SK-N-DZ (cell line): ENCODE data around the gene GRAMD1A.

Source experiments
- DNase-seq: peaks from one replicate; pipeline ENCODE4 v3.0.0-alpha.2; 2015; ENCODE audit warnings: low spot score

The GRAMD1A gene

DNA sequence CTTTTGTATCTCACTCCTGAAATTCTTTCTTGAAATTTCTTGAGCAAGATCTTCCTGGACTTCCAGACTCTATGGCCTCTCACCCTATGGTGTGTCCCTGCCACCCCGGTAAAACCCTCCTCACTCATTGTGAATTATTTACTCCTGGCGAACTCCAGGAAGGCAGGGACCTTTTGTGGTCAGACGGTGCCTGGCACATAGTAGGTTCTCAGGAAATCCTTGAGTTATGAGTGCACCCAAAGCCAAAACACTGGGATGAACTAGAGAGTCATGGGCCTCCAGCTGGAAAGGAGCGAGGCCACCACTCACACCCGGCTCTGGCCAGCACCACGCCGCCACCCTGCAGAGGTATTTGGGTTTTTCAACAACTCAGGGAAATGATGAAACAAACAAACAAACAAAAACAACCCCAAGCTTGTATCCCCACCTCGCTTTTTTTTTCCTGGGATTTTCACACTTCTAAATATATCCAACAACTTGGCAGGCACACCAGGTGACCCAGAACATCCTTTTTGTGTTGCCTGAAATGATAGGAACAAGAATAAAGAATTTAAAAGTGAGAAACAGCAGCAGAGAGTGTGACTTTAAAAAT lies 52.6 kb downstream of the GRAMD1A start:
- DNase-seq = no peak

DNA sequence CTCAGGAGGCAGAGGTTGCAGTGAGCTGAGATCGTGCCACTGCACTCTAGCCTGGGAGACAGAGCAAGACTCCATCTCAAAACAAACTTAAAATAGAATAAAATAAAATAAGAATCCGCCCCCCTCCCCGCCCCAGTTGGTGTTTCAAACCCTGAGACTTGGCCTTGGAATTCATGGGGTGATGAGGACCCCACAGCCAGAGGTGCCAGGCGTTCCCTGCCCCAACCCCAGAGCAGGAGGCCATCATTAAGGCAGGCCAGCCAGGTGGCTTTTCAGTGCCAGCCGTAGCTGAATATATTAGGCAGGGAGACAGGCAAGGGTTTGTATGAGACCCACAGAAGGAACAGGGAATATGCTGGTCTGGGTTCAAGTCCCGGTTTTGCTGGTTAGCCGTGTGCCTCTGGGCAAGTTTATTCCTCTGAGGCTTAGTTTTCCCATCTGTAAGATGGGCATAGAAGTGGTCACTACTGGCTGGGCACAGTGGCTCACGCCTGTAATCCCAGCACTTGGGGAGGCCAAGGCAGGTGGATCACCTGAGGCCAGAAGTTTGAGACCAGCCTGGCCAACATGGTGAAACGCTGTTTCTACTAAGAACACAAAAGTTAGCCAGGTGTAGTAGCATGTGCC lies 53.7 kb downstream of the GRAMD1A start:
- DNase-seq = no peak

DNA sequence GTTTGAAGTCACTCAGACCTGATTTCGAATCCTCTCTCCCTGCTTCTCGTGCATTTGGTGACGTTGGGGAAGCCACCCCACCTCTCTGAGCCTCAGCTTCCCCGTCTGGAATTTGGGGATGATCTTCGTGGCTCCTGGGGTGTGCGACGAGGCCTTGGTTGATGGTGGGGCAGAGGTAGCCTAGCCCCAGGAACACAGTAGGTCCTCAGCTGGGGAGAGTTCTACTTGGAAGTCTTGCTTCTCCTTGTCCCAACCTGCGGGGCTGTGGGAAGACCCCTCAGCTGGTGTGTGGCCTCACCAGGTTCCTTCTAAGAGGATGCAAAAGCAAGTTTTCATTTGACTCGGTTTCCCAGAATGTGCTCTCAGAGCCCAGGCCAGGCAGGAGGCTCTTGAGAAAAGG lies 54.5 kb downstream of the GRAMD1A start:
- no peak for DNase-seq

GRCh38 chr19:35055715-35056179 lies 55.6 kb downstream of the GRAMD1A start:
- no peak for DNase-seq

GRCh38 chr19:35056513-35057063 lies 56.5 kb downstream of the GRAMD1A start:
- no peak for DNase-seq

DNA sequence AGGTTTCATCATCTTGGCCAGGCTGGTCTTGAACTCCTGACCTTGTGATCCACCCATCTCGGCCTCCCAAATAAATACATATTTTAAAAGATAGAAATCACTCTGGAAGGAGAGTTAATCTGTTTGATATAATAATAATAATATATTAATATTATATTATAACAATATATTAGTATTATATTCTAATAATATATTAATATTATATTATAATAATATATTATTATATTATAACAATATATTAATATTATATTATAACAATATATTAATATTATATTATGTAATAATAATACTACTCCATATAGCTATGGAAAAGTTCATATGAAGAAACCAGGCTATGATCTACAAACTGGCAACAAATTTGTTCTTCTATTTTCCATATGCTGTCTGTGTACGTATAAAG lies 58.2 kb downstream of the GRAMD1A start:
- no peak for DNase-seq

DNA sequence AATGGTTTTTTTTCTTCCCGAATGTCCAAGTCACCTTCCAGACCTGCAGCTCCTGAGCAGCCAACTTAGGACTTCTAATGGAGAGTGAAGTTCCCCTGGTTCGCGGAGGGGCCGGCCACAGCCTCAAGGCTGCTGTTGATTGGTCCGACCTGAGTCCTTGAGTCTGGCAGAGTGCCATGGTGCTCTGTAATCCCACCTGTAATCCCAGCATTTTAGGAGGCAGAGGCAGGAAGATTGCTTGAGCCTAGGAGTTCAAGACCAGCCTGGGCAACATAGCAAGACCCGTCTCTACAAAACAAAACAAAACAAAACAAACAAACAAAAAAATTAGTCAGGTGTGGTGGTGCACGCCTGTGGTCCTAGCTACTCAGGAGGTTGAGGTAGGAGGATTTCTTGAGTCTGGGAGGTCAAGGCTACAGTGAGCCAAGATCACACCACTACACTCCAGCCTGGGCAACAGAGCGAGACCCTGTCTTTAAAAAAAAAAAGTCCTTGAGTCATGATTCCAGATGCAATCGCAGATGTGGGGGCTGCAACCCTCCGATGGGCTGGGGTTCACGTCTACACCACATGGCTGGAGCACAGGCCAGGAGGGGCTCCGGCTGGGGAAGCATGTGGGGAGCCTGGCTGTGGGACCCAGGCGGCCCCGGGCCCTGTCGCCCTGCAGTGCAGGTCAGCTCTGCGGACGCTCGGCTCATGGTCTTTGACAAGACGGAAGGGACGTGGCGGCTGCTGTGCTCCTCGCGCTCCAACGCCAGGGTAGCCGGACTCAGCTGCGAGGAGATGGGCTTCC lies 59.1 kb downstream of the GRAMD1A start:
- no peak for DNase-seq

DNA sequence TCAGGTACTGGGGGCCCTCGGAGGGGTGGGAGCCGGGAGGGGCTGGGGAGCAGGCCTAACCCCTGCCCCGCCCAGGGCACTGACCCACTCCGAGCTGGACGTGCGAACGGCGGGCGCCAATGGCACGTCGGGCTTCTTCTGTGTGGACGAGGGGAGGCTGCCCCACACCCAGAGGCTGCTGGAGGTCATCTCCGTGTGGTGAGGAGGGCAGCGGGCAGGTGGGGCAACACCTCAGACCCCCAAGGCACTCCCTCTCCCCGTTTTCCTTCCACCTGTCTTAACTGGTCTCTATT lies 59.6 kb downstream of the GRAMD1A start:
- no peak for DNase-seq

- DNase-seq = no peak
Observed at GRCh38 chr19:35060160-35060855, 60.2 kb downstream of the GRAMD1A start.

- DNase-seq = no peak
Observed at GRCh38 chr19:35061583-35062373, 61.7 kb downstream of the GRAMD1A start.

DNA sequence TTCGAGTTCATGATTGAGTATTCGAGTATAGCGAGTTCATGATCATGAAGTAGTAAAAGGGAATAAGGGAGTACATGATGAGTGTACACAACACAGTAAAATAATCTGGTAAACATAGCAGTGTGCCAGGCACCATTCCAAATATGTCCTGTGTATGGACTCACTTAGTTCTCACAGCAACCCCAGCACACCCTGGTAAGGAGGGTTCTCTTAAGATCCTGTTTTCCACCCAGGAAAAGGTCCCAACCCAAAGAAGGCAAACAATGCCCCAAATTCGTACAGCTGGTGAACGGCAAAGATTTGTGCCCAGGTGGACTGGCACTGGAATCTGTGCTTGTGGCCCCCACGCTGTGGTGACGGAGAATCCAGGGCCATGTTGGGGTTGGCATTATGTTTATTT lies 62.8 kb downstream of the GRAMD1A start:
- DNase-seq = no peak

DNA sequence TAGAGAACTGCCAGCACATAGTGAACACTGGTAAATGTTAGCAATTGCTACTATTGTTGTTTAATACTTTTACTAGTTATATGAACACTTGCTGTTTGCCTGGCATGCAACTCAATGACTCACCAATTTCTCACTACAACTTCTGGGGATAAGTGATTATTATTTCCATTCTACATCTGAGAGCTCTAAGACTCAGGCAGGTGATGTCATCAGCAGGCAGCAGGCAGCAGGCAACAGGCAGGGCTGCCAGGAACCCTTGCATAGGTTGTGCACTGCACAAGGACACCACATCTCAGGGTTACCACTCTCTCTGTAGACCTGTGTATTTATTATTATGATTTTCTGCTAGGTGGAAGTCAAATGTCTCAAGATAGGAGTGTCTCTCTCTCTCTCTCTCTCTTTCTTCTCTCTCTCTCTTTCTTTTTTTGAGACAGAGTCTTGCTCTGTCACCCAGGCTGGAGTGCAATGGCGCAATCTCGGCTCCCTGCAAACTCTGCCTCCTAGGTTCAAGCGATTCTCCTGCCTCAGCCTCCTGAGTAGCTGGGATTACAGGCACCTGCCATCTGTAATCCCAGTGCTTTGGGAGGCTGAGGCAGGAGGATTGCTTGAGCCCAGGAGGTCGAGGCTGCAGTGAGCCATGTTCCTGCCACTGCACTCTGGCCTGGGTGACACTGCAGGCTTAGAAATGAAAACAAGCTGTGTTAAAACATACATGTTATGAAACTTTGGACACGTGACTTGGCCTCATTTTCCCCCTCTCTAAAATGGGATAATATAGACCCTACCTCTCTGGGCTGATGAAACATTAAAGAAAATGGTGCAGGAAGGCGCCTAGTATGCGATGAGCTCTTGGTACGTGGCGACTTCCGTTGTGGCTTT lies 64.1 kb downstream of the GRAMD1A start:
- DNase-seq = no peak

DNA sequence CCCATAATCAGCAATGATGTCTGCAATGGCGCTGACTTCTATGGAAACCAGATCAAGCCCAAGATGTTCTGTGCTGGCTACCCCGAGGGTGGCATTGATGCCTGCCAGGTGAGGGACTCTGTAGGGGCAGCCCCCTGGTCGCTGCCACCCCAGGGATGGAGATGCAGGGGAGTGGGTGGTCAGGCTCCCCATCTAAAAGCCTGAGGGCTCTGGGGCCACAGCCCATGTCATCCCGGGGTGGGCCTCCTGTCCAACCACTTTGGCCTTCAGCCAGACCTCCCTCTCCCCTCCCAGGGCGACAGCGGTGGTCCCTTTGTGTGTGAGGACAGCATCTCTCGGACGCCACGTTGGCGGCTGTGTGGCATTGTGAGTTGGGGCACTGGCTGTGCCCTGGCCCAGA lies 65.5 kb downstream of the GRAMD1A start:
- no peak for DNase-seq

DNA sequence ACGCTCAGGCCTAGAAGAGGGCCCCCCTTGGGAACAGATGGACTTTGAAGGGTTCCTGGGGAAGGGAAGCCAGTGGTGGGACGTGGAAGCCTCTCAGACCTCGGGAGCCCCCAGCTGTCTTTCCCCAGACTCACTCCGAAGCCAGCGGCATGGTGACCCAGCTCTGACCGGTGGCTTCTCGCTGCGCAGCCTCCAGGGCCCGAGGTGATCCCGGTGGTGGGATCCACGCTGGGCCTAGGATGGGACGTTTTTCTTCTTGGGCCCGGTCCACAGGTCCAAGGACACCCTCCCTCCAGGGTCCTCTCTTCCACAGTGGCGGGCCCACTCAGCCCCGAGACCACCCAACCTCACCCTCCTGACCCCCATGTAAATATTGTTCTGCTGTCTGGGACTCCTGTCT lies 66.0 kb downstream of the GRAMD1A start:
- no peak for DNase-seq

DNA sequence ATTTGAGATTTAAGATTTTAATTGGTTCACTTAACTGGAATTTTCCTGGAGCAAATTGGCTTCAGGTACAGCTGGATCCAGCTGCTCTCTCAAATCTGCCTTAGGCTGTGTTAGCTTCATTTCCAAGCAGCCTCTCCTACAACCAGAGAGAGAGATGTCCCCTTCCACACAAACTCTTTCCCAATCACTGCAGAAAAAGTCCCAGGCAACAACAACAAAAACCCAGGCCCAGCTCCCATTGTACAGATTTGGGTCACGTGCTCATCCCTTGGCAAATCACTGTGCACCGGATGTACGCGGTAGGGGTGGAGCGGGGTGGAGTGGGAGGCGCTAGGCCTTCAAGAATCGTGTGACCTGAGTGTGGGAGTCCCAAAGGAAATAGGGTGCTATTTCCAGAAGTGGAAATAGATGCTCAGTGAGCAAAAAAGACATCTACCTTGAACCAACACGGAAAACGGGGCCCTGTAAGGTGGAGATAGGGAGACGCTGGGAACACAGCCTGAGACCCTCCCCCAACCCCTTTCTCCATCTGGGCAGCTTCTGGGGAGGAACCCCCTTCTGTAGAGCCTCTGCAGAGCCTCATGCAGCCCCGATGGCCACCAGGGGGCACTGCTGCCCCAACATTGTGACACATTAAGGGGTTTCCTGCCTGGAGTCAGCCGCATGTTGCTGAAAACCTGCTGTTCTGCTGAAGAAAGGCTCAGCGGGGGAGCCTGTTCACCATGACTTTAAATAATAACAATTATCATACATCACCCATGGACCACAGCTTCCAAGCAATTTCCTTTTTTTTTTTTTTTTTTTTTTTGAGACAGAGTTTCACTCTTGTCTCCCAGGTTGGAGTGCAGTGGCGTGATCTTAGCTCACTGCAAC lies 66.8 kb downstream of the GRAMD1A start:
- peak; percentile 60 for DNase-seq

- DNase-seq = no peak
Observed at GRCh38 chr19:35068941-35069634, 69.0 kb downstream of the GRAMD1A start.

DNA sequence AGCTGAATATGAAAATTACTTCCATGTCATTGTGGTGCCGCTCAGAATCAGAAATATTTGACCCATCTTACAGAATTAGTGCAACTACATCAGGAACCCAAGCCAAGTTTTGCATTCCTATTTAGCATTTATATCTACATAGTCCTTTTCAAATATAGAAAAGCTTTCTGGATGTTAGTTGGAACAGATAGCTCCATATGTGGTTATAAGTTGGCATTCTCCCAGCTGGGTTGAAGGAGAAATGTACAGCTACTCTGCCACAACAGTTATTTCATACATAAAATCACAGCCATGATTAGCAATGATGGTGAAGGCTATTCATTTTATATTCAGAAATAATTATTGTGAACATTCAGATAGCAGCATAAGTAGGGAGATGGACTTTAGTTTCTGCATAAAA lies 69.6 kb downstream of the GRAMD1A start:
- no peak for DNase-seq

- DNase-seq = no peak
Observed at GRCh38 chr19:35070471-35070870, 70.3 kb downstream of the GRAMD1A start.

DNA sequence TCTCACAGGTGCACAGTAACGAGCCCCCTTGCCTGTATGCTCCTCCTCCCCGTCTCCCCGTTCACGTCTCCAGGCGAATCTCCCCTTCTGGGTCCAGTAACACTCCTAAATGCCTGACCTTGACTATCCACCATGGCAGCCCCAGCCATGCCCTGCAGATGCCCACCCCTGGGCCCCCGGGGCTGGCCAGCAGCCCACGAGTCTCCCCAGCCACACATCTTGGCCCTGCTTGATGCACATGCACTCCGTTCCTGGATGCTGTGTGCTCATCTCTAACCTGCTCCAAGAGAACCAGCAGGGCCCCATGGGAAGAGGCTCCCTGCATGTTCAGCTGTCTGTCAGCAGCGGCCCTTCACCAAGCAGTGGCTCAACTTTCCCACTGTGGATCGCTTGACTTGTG lies 73.4 kb downstream of the GRAMD1A start:
- no peak for DNase-seq
